Endothelial cell (in vitro differentiated cells): ENCODE measurements around the gene KRTAP3-3. TPM values are rescaled to one million over a fixed set of nuclear protein-coding genes. Genes with fewer than 3 reads are reported as not detected.

Experiments
- DNase-seq: peaks from one replicate; pipeline ENCODE4 v3.0.0; 2021; ENCODE audit warnings: low spot score
- H3K27ac Mint-ChIP-seq: one replicate; pipeline ENCODE4 v1.8.0; 2021; ENCODE audit warnings: mixed read lengths, inconsistent platforms; ENCODE audit not compliant: unreplicated experiment
- H3K27me3 Mint-ChIP-seq: one replicate; pipeline ENCODE4 v1.8.0; 2021; ENCODE audit warnings: mild to moderate bottlenecking, moderate library complexity, mixed read lengths, inconsistent platforms; ENCODE audit not compliant: unreplicated experiment
- H3K36me3 Mint-ChIP-seq: one replicate; pipeline ENCODE4 v1.8.0; 2021; ENCODE audit warnings: mild to moderate bottlenecking, low read depth, mixed read lengths, inconsistent platforms; ENCODE audit not compliant: unreplicated experiment
- H3K4me1 Mint-ChIP-seq: one replicate; pipeline ENCODE4 v1.8.0; 2021; ENCODE audit warnings: mild to moderate bottlenecking, mixed read lengths, inconsistent platforms; ENCODE audit not compliant: unreplicated experiment
- H3K4me3 Mint-ChIP-seq: one replicate; pipeline ENCODE4 v1.8.0; 2021; ENCODE audit warnings: mild to moderate bottlenecking, mixed read lengths, inconsistent platforms; ENCODE audit not compliant: unreplicated experiment
- H3K9me3 Mint-ChIP-seq: one replicate; pipeline ENCODE4 v1.8.0; 2021; ENCODE audit warnings: mixed read lengths, inconsistent platforms; ENCODE audit not compliant: unreplicated experiment
- total RNA-seq: library from RNA; stranded (reverse); fragmentation: NEBNext Ultra II Directional; extraction: Animal tissue kit (Norgen Biotek cat#: 25700); gene quantifications from one replicate; pipeline ENCODE4 v1.2.1, GENCODE V29; 2021; ENCODE audit not compliant: unreplicated experiment
- TF ChIP-seq, protein P1 (sequence below): fragments of 200-600 bp; sonication (generic); IDR thresholded peaks from one replicate; pipeline ENCODE4 v1.5.0; 2021; ENCODE audit warnings: antibody characterized with exemption; ENCODE audit not compliant: unreplicated experiment

KRTAP3-3 gene
- total RNA-seq, 1 donor from 2014 or later, result not detected

DNA sequence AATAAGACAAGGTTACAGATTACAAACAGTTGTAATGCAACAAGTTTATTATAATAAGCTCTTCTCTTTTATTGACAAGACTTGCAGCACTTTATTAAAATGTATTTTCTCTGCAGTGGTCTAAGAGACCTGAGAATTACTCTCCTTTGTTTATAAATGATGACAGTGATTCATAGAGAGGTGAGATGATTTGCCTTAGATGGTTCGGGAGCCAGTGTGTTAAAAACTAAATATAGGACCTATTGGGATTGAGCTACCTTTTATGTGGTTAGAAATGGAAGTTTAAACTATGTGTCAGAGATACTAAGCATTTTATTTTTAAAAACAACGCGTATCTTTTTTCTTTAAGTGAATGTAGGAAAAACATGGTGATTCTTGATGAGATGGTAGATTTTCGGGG, 2.9 kb upstream of the KRTAP3-3 start:
- Mint-ChIP-seq H3K27ac (no peak overlapping the region), H3K4me1 (no peaks in the 10 kb centered on the region), H3K27me3 (peaks cover 4% of the 10 kb centered on the region), H3K4me3 (no peak overlapping the region), H3K36me3 (no peaks in the 10 kb centered on the region), H3K9me3 (no peaks in the 10 kb centered on the region)
- DNase-seq, result no peak
- TF ChIP-seq, protein P1, sequence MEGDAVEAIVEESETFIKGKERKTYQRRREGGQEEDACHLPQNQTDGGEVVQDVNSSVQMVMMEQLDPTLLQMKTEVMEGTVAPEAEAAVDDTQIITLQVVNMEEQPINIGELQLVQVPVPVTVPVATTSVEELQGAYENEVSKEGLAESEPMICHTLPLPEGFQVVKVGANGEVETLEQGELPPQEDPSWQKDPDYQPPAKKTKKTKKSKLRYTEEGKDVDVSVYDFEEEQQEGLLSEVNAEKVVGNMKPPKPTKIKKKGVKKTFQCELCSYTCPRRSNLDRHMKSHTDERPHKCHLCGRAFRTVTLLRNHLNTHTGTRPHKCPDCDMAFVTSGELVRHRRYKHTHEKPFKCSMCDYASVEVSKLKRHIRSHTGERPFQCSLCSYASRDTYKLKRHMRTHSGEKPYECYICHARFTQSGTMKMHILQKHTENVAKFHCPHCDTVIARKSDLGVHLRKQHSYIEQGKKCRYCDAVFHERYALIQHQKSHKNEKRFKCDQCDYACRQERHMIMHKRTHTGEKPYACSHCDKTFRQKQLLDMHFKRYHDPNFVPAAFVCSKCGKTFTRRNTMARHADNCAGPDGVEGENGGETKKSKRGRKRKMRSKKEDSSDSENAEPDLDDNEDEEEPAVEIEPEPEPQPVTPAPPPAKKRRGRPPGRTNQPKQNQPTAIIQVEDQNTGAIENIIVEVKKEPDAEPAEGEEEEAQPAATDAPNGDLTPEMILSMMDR, result no peak

DNA sequence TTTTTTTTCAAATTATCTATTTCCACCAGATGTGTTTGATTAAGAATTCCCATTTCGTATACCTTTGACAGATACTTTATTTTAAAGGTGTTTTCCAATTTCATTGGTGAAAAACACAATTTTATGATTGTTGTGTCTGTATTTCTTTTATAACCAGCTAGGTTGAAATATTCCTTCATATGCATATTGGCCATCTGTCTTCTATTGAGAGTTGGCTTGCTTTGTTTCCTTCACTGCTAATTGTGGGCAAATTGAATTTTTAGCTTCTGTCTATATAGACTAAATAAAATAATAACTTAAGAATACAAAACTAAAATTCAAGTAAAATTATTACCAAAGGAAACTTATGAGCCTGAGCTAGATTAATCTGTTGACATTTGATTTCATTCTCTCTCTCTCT, 1.2 kb upstream of the KRTAP3-3 start:
- Mint-ChIP-seq H3K27ac (no peak overlapping the region), H3K4me1 (no peaks in the 10 kb centered on the region), H3K4me3 (no peak overlapping the region), H3K36me3 (no peaks in the 10 kb centered on the region), H3K27me3 (peaks cover 2% of the 10 kb centered on the region), H3K9me3 (no peaks in the 10 kb centered on the region)
- DNase-seq, result no peak
- TF ChIP-seq, protein P1, result no peak

DNA sequence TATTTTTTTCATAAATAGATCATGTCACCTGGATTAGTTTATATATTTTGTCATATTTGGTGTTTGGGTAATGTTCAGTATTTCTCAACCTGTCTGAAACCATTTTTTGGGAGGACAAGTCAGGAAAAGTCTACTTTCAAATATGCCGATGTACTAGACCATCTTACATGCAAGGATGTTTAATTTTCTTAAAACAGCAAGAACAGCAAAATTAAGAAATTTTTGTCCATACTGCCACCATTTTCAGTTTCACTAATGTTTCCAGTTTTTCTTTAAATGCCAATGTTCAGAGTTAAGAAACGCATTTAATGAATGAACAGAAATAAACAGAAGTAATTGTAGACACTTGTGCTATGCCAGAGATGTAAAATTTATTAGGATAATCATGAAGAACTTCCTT, 880 bp downstream of the KRTAP3-3 start:
- no peak overlapping the region for H3K4me3 Mint-ChIP-seq
- no peak for DNase-seq
- TF ChIP-seq, protein P1, result no peak
- H3K36me3 Mint-ChIP-seq, result no peaks in the 10 kb centered on the region
- H3K4me1 Mint-ChIP-seq, result no peaks in the 10 kb centered on the region
- H3K9me3 Mint-ChIP-seq, result no peaks in the 10 kb centered on the region
- no peak overlapping the region for H3K27ac Mint-ChIP-seq
- peaks cover 2% of the 10 kb centered on the region for H3K27me3 Mint-ChIP-seq

DNA sequence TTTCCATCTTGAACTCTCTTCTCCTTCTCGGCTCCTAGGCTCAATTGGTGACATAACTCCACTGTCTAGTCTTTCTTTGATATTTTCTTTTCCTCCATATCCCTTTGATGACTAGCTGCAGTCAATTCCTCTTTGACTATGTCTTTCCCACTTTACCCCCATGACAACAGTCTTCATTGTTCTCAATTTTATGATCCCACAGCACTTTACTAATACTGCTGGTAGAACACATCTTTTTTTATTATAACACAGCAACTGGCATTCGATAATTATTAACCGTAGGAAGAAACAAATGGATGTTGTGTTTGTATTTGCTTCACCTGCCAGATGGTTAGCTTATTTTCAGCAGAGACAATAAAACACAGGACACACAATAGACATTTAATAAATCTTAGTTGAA, 1.3 kb downstream of the KRTAP3-3 start:
- Mint-ChIP-seq H3K4me3 (no peak overlapping the region), H3K9me3 (no peaks in the 10 kb centered on the region), H3K4me1 (peaks cover 3% of the 10 kb centered on the region), H3K27ac (no peak overlapping the region), H3K36me3 (no peaks in the 10 kb centered on the region), H3K27me3 (peaks cover 2% of the 10 kb centered on the region)
- DNase-seq, result no peak
- TF ChIP-seq, protein P1, result no peak

DNA sequence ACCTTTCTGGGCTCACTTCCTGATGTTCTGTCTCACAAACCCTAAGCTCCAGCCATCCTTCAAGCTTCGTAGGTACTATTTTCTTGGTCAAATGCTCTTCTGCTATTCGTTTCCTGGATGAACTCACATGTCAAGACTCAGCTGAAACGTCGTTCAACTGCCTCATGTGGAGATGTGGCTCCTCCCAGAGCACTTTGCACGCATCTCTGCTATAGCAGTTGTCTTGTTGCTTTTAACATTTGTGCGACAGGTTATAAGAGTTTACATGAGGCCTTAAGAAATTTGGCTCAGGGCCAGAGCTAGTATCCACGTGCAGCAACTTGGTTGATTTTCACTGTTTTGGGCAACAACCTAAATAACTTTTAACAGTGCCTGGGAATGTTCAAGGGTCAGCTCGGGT, 7.0 kb downstream of the KRTAP3-3 start:
- H3K36me3 Mint-ChIP-seq, result no peaks in the 10 kb centered on the region
- no peak for DNase-seq
- no peak overlapping the region for H3K27ac Mint-ChIP-seq
- TF ChIP-seq, protein P1, result no peak
- H3K4me1 Mint-ChIP-seq, result peaks cover 19% of the 10 kb centered on the region
- no peaks in the 10 kb centered on the region for H3K9me3 Mint-ChIP-seq
- H3K4me3 Mint-ChIP-seq, result no peak overlapping the region
- no peaks in the 10 kb centered on the region for H3K27me3 Mint-ChIP-seq
